H1 (cell line): ENCODE results near the gene VSTM2L. TPM values are rescaled to one million over a fixed set of nuclear protein-coding genes. Genes with fewer than 3 reads are reported as not detected.

Source experiments
- CTCF ChIA-PET: fragments of 300-600 bp; sonication (Branson Sonifier 250); formaldehyde crosslinking; loops from one replicate; lab custom pipeline; 2021; ENCODE audit not compliant: partially characterized antibody; lab: Charles Lee
- POLR2A ChIA-PET: fragments of 300-600 bp; sonication (Branson Sonifier 250); formaldehyde crosslinking; loops from one replicate; lab custom pipeline; 2021; ENCODE audit warnings: inconsistent platforms; ENCODE audit not compliant: partially characterized antibody; lab: Charles Lee
- DNase-seq, 2 experiments: peaks; one replicate each; pipeline versions ENCODE4 v3.0.0 to v3.0.0-alpha.2; 2010 to 2022; ENCODE audit warnings: low spot score in 2 of 2, low read depth in 1 of 2, mixed read lengths in 1 of 2
- FAIRE-seq: peaks from 2 replicates; lab custom pipeline; 2011; peaks lifted over from hg19 to GRCh38; lab: Jason Lieb, UNC
- H2AFZ ChIP-seq: 2 replicates; pipeline ENCODE4 v1.8.1; 2012; ENCODE audit warnings: low read length, inconsistent platforms
- H2AK5ac ChIP-seq: 2 replicates; pipeline ENCODE4 v1.6.1; 2013; ENCODE audit warnings: low read depth, low read length
- H2BK120ac ChIP-seq: replicated peaks from 2 replicates; pipeline ENCODE3; 2013; ENCODE audit warnings: low read depth, low read length, inconsistent platforms
- H2BK12ac ChIP-seq: 2 replicates; pipeline ENCODE4 v1.6.1; 2013; ENCODE audit warnings: low read depth, low read length
- H2BK15ac ChIP-seq: 2 replicates; pipeline ENCODE4 v1.6.1; 2013; ENCODE audit warnings: low read length
- H2BK20ac ChIP-seq: 2 replicates; pipeline ENCODE4 v1.6.1; 2013; ENCODE audit warnings: low read length
- H2BK5ac ChIP-seq: 2 replicates; pipeline ENCODE4 v1.6.1; 2013; ENCODE audit warnings: low read depth, low read length
- H3K14ac ChIP-seq: 2 replicates; pipeline ENCODE4 v1.6.1; 2013; ENCODE audit warnings: inconsistent platforms; ENCODE audit not compliant: insufficient read length
- H3K18ac ChIP-seq: 2 replicates; pipeline ENCODE4 v1.6.1; 2013; ENCODE audit warnings: low read length; ENCODE audit errors: extremely low read depth
- H3K23ac ChIP-seq: 2 replicates; pipeline ENCODE4 v1.6.1; 2013; ENCODE audit warnings: inconsistent platforms; ENCODE audit not compliant: insufficient read length
- H3K23me2 ChIP-seq: 2 replicates; pipeline ENCODE4 v1.6.1; 2013; ENCODE audit warnings: low read depth, low read length
- H3K27ac ChIP-seq: 2 replicates; pipeline ENCODE4 v1.6.1; 2011; ENCODE audit warnings: low read depth, low read length, inconsistent platforms
- H3K27me3 ChIP-seq, 4 experiments: replicated peaks in 1 of 4; 1 replicate in 1 of 4; 2 replicates in 3 of 4; pipeline versions ENCODE4 v1.6.1 to v1.8.1; 2011 to 2013; ENCODE audit warnings: low read length in 3 of 4, mild to moderate bottlenecking in 3 of 4, inconsistent platforms in 2 of 4, mixed read lengths in 2 of 4, moderate library complexity in 1 of 4; ENCODE audit not compliant: control insufficient read depth in 3 of 4, insufficient read depth in 3 of 4; ENCODE audit errors: extremely low read depth in 1 of 4
- H3K36me3 ChIP-seq, 4 experiments: 2 replicates each; pipeline versions ENCODE4 v1.6.1 to v1.8.1; 2011 to 2013; ENCODE audit warnings: mild to moderate bottlenecking in 4 of 4, low read length in 3 of 4, moderate library complexity in 2 of 4, control low read depth in 1 of 4, inconsistent platforms in 1 of 4; ENCODE audit not compliant: insufficient read depth in 4 of 4, control insufficient read depth in 2 of 4
- H3K4ac ChIP-seq: replicated peaks from 2 replicates; pipeline ENCODE3; 2013; ENCODE audit warnings: low read length, low read depth, mixed read lengths, inconsistent platforms; ENCODE audit not compliant: insufficient read length
- H3K4me1 ChIP-seq, 4 experiments: replicated peaks in 1 of 4; 1 replicate in 1 of 4; 2 replicates in 3 of 4; pipeline versions ENCODE4 v1.6.1 to v1.8.1; 2011 to 2013; ENCODE audit warnings: low read length in 3 of 4, inconsistent platforms in 2 of 4, mixed read lengths in 1 of 4; ENCODE audit not compliant: insufficient read depth in 4 of 4, control insufficient read depth in 3 of 4
- H3K4me2 ChIP-seq, 2 experiments: 2 replicates each; pipeline versions ENCODE4 v1.6.1 to v1.8.1; 2011 to 2013; ENCODE audit warnings: low read depth in 2 of 2, low read length in 2 of 2, control low read depth in 1 of 2, inconsistent platforms in 1 of 2, mild to moderate bottlenecking in 1 of 2; ENCODE audit not compliant: insufficient read depth in 1 of 2
- H3K4me3 ChIP-seq, 4 experiments: fragments of 200-600, 300-600 bp in 1 of 4; sonication (generic), shearing (Covaris generic), sonication (Bioruptor Twin) in 1 of 4; 2 replicates each; pipeline versions ENCODE4 v1.5.1 to v1.8.1; 2011 to 2016; ENCODE audit warnings: low read length in 4 of 4, low read depth in 3 of 4, control low read depth in 2 of 4, inconsistent platforms in 2 of 4, mild to moderate bottlenecking in 2 of 4, mixed read lengths in 1 of 4, moderate library complexity in 1 of 4; ENCODE audit not compliant: insufficient read depth in 2 of 4; ENCODE audit errors: extremely low read depth in 1 of 4
- H3K56ac ChIP-seq: replicated peaks from 2 replicates; pipeline ENCODE3; 2013; ENCODE audit warnings: low read depth, mild to moderate bottlenecking, mixed read lengths, low read length, inconsistent platforms; ENCODE audit not compliant: insufficient read length
- H3K79me1 ChIP-seq: 2 replicates; pipeline ENCODE4 v1.6.1; 2013; ENCODE audit warnings: low read depth, low read length, control low read depth
- H3K79me2 ChIP-seq, 2 experiments: 2 replicates each; pipeline versions ENCODE4 v1.6.1 to v1.8.1; 2012 to 2013; ENCODE audit warnings: low read length in 2 of 2, mild to moderate bottlenecking in 2 of 2, inconsistent platforms in 1 of 2; ENCODE audit not compliant: insufficient read depth in 2 of 2, control insufficient read depth in 1 of 2
- H3K9ac ChIP-seq, 4 experiments: replicated peaks in 1 of 4; 1 replicate in 1 of 4; 2 replicates in 3 of 4; pipeline versions ENCODE4 v1.6.1 to v1.8.1; 2011 to 2013; ENCODE audit warnings: low read depth in 3 of 4, low read length in 3 of 4, control low read depth in 2 of 4, mild to moderate bottlenecking in 2 of 4, moderate library complexity in 2 of 4, inconsistent platforms in 1 of 4; ENCODE audit errors: extremely low read depth in 1 of 4
- H3K9me3 ChIP-seq, 2 experiments: 2 replicates each; pipeline versions ENCODE4 v1.6.1 to v1.8.1; 2012 to 2013; ENCODE audit warnings: mild to moderate bottlenecking in 2 of 2, moderate library complexity in 2 of 2, control low read depth in 1 of 2, inconsistent platforms in 1 of 2, low read depth in 1 of 2, low read length in 1 of 2, mixed read lengths in 1 of 2; ENCODE audit not compliant: insufficient read depth in 2 of 2
- H4K20me1 ChIP-seq, 2 experiments: replicated peaks in 1 of 2; 2 replicates each; pipeline versions ENCODE3 to v1.8.1; 2011 to 2013; ENCODE audit warnings: inconsistent platforms in 2 of 2, low read length in 2 of 2, mild to moderate bottlenecking in 1 of 2; ENCODE audit not compliant: insufficient read depth in 2 of 2, control insufficient read depth in 1 of 2
- H4K5ac ChIP-seq: 2 replicates; pipeline ENCODE4 v1.6.1; 2013; ENCODE audit warnings: low read length, low read depth, mixed read lengths, inconsistent platforms; ENCODE audit not compliant: insufficient read length
- H4K8ac ChIP-seq: 2 replicates; pipeline ENCODE4 v1.8.0; 2013; ENCODE audit warnings: mild to moderate bottlenecking, moderate library complexity, low read length, inconsistent platforms; ENCODE audit not compliant: insufficient read depth; ENCODE audit errors: extremely low read depth
- H4K91ac ChIP-seq: replicated peaks from 2 replicates; pipeline ENCODE3; 2013; ENCODE audit warnings: low read length, mixed read lengths, inconsistent platforms; ENCODE audit not compliant: insufficient read length
- BACH1 ChIP-seq: IDR thresholded peaks from 2 replicates; pipeline ENCODE4 v1.6.1; 2012; ENCODE audit warnings: low read length, improper control_type of control experiment
- POLR2AphosphoS5 ChIP-seq: IDR thresholded peaks from 2 replicates; pipeline ENCODE4 v1.6.1; 2011; ENCODE audit warnings: low read depth, low read length
- TEAD4 ChIP-seq: IDR thresholded peaks from 2 replicates; pipeline ENCODE4 v1.6.1; 2012; ENCODE audit warnings: low read depth, low read length, inconsistent platforms, mixed read lengths
- WGBS, 2 experiments: shearing (Covaris generic) in 1 of 2; methylation state at CpG; one replicate each; pipeline versions ENCODE4 v1.1.6 to v1.1.7; 2013 to 2015; ENCODE audit warnings: low lambda C conversion rate in 2 of 2, mixed read lengths in 2 of 2, inconsistent platforms in 1 of 2, low coverage in 1 of 2, missing lambda C conversion rate in 1 of 2; ENCODE audit not compliant: insufficient replicate concordance in 2 of 2, insufficient coverage in 1 of 2, insufficient read length in 1 of 2; ENCODE audit errors: extremely low coverage in 1 of 2, missing lambda C conversion rate in 1 of 2; 5-methylcytosine and 5-hydroxymethylcytosine counted together
- polyA plus RNA-seq, 7 experiments: library from polyadenylated mRNA; depleted of rRNA in 3 of 7; stranded (reverse) in 5 of 7; unstranded in 2 of 7; fragments of >200 nt in 5 of 7; fragments of 200-250 nt in 2 of 7; gene quantifications; 1 replicate in 5 of 7; 2 replicates in 1 of 7; 4 replicates in 1 of 7; pipeline versions ENCODE4 v1.2.1 to v1.2.3, GENCODE V29; 2011 to 2013; ENCODE audit warnings: missing spikeins in 2 of 7, mixed read lengths in 2 of 7
- total RNA-seq: library from RNA; stranded (reverse); fragmentation: NEBNext Ultra II Directional; extraction: Animal tissue kit (Norgen Biotek cat#: 25700); gene quantifications from 2 replicates; pipeline ENCODE4 v1.2.1, GENCODE V29; 2021
- TF ChIP-seq, protein P1 (sequence below): IDR thresholded peaks from 2 replicates; pipeline ENCODE4 v1.6.1; 2011; ENCODE audit warnings: low read depth, mild to moderate bottlenecking, low read length; ENCODE audit not compliant: insufficient read depth

VSTM2L gene
- total and polyA plus RNA-seq, 2 of the 8 experiments (the other 6 are each of a cell fraction or from before 2014, with no cell fraction given): 1.3 to 3.2 TPM

GRCh38 chr20:37945091-37945547 lies 42.2 kb downstream of the VSTM2L start:
- no peak overlapping the region for H4K91ac ChIP-seq
- WGBS, 2 experiments: 92% methylated on average over 11 of the region's 11 CpGs; no CpG with 5 or more reads in 1 of the 2 experiments
- no peak for FAIRE-seq

More at GRCh38 chr20:37945091-37945547, 42.2 kb downstream of the VSTM2L start:
- H3K36me3 ChIP-seq: no peaks in the 10 kb centered on the region
- no peak overlapping the region for H3K18ac ChIP-seq
- TF ChIP-seq, protein P1, sequence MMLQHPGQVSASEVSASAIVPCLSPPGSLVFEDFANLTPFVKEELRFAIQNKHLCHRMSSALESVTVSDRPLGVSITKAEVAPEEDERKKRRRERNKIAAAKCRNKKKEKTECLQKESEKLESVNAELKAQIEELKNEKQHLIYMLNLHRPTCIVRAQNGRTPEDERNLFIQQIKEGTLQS: no peak
- TF ChIP-seq BACH1: no peak
- TF ChIP-seq TEAD4: no peak
- TF ChIP-seq POLR2AphosphoS5: no peak
- no peak overlapping the region; the same call in 1 of the 2 replicates for H3K27ac ChIP-seq
- POLR2A ChIA-PET: interaction anchor here (1.5 kb wide), 1 partner anchor 36 kb away, joined by 4 read pairs; no protein-coding TSS in a partner anchor
- H3K23me2 ChIP-seq: no peaks in the 10 kb centered on the region; the same call in 1 of the 2 replicates
- no peak overlapping the region for H4K5ac ChIP-seq
- H2AFZ ChIP-seq: no peak overlapping the region
- H3K79me2 ChIP-seq: no peaks in the 10 kb centered on the region
- DNase-seq: peak in 1 of 2 experiments; percentile 38
- H4K20me1 ChIP-seq: peaks cover 0 to 1% of the 10 kb centered on the region in 2 experiments
- H2AK5ac ChIP-seq: no peak overlapping the region
- no peaks in the 10 kb centered on the region for H3K9me3 ChIP-seq
- H2BK15ac ChIP-seq: no peak overlapping the region
- H3K4ac ChIP-seq: no peak overlapping the region
- CTCF ChIA-PET: interaction anchor here (0.6 to 4.9 kb wide), 6 partner anchors 9 to 1039 kb away, joined by 3 to 42 read pairs (median 4); no protein-coding TSS in a partner anchor
- no peak overlapping the region for H3K23ac ChIP-seq
- no peak overlapping the region for H2BK12ac ChIP-seq
- no peak overlapping the region for H4K8ac ChIP-seq
- no peak overlapping the region for H3K14ac ChIP-seq
- H3K4me3 ChIP-seq: no peak overlapping the region
- no peak overlapping the region for H3K9ac ChIP-seq
- H3K56ac ChIP-seq: no peak overlapping the region
- H3K27me3 ChIP-seq: no peaks in the 10 kb centered on the region
- H3K4me1 ChIP-seq: 0 out of 7 replicates have a peak, but pooled peaks cover 0 to 4% (median 0%) of the 10 kb centered on the region in 4 experiments
- no peak overlapping the region for H2BK120ac ChIP-seq
- H3K79me1 ChIP-seq: no peaks in the 10 kb centered on the region
- no peak overlapping the region for H2BK20ac ChIP-seq
- H3K4me2 ChIP-seq: no peak overlapping the region
- no peak overlapping the region for H2BK5ac ChIP-seq
